Subcutaneous adipose tissue (tissue), 4 donors: ENCODE data around the gene ABCC9. TPM values are rescaled to one million over a fixed set of nuclear protein-coding genes. Genes with fewer than 3 reads are reported as not detected.

Experiments used
- CTCF ChIP-seq: fragments of 450-650 bp; IDR thresholded peaks from one replicate; pipeline ENCODE4 v1.5.1; 2016; ENCODE audit warnings: low read depth, mild to moderate bottlenecking, control low read depth, antibody characterized with exemption, moderate library complexity
- total RNA-seq, 4 donors: library from RNA; depleted of rRNA; stranded (reverse); fragments of >200 nt; gene quantifications; one replicate each; pipeline ENCODE4 v1.1.0, GENCODE V29; 2016

The ABCC9 gene
- total RNA-seq, 4 donors from 2014 or later: 42.9 to 67.3 (median 52.3) TPM

GRCh38 chr12:21771311-21771710, 169.9 kb downstream of the ABCC9 start:
- no peak for TF ChIP-seq CTCF

- TF ChIP-seq CTCF: no peak
These were observed 171.9 kb downstream of the ABCC9 start for GRCh38 chr12:21769307-21769706.

- TF ChIP-seq CTCF: no peak
These were observed 174.8 kb downstream of the ABCC9 start for GRCh38 chr12:21766403-21766802.

GRCh38 chr12:21764950-21765349, 176.3 kb downstream of the ABCC9 start:
- no peak for TF ChIP-seq CTCF

GRCh38 chr12:21764065-21764464, 177.2 kb downstream of the ABCC9 start:
- TF ChIP-seq CTCF: no peak

GRCh38 chr12:21763531-21763930, 177.7 kb downstream of the ABCC9 start:
- no peak for TF ChIP-seq CTCF

- TF ChIP-seq CTCF: no peak
These were observed 181.5 kb downstream of the ABCC9 start for GRCh38 chr12:21759737-21760136.

- no peak for TF ChIP-seq CTCF
These were observed 183.5 kb downstream of the ABCC9 start for GRCh38 chr12:21757735-21758134.
